Lower leg skin (tissue), 3 donors: ENCODE data around the gene ADAMTSL2.

Source experiments
- CTCF ChIP-seq, 3 donors: fragments of 450-650 bp; IDR thresholded peaks; one replicate each; pipeline ENCODE4 v1.5.1; 2016; ENCODE audit warnings: antibody characterized with exemption in 3 of 3, mild to moderate bottlenecking in 3 of 3, moderate library complexity in 2 of 3
- POLR2A ChIP-seq, 2 donors: fragments of 450-650 bp; IDR thresholded peaks; one replicate each; pipeline ENCODE4 v1.6.1; 2016 to 2017; ENCODE audit warnings: antibody characterized with exemption in 2 of 2, mild to moderate bottlenecking in 1 of 2, moderate library complexity in 1 of 2

- TF ChIP-seq CTCF (IDR thresholded peaks at IDR 0.05) (no peak), POLR2A (IDR thresholded peaks at IDR 0.05) (no peak)
These were observed 81.2 kb downstream of the ADAMTSL2 start for GRCh38 chr9:133615606-133616188.
